ENCODE measurements around the gene RABGAP1L.

Gene RABGAP1L

DNA sequence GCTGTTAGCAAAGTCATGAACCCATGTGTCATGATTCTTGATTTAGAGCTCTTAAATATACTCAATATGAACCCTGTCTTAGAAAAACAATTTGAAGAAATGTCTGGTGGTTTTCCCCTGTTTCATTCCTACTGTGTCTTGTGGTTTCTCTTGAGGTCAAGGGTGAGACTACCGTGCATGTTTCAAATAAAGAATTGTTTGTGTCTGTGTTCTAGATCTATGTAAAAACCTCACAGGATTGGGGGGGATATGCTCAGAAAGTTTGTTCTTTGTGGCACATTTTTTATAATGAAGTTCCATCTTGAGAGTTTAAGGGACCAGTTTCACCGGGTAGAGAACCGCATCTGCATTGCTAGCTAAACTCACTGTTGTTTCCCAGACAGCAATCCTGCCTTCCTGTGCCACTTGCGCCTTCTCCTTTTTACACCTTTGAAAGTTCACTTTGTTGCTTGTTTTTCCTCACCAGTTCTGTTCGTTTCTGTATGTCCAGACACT, 809.5 kb downstream of the RABGAP1L start:
- TF ChIP-seq, protein P1, sequence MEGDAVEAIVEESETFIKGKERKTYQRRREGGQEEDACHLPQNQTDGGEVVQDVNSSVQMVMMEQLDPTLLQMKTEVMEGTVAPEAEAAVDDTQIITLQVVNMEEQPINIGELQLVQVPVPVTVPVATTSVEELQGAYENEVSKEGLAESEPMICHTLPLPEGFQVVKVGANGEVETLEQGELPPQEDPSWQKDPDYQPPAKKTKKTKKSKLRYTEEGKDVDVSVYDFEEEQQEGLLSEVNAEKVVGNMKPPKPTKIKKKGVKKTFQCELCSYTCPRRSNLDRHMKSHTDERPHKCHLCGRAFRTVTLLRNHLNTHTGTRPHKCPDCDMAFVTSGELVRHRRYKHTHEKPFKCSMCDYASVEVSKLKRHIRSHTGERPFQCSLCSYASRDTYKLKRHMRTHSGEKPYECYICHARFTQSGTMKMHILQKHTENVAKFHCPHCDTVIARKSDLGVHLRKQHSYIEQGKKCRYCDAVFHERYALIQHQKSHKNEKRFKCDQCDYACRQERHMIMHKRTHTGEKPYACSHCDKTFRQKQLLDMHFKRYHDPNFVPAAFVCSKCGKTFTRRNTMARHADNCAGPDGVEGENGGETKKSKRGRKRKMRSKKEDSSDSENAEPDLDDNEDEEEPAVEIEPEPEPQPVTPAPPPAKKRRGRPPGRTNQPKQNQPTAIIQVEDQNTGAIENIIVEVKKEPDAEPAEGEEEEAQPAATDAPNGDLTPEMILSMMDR (conservative IDR thresholded peaks at IDR 0.05), result no peak
- no peak for TF ChIP-seq ZFX (IDR thresholded peaks at IDR 0.05)
- H3K27ac ChIP-seq, result no peak overlapping the region

DNA sequence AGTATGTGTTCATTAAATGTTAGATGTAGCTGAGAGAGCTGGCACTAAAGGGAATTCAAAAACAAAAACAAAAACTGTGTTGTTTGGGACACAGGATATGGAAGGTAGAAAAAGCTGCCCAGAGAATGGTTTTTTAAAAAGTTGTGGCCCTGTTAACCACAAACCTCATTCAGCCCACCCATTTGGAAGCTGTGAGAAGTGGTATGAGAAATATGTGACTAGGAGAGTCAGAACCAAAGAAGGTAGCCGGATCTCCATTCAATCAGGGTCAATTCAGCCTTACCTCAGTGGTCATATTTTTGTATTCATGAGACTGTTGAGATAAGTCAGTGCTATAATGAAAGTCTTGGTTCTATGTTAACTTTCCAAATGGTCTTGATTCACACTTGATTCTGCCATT, 810.7 kb downstream of the RABGAP1L start:
- no peak overlapping the region for H3K27ac ChIP-seq

GRCh38 chr1:174971466-174971865, 812.1 kb downstream of the RABGAP1L start:
- H3K27ac ChIP-seq, result no peak overlapping the region
- no peak for TF ChIP-seq ZFX (IDR thresholded peaks at IDR 0.05)
- TF ChIP-seq, protein P1 (conservative IDR thresholded peaks at IDR 0.05), result no peak

More for the DNA sequence above, 810.7 kb downstream of the RABGAP1L start:
- TF ChIP-seq, protein P1 (conservative IDR thresholded peaks at IDR 0.05), result no peak
- no peak for TF ChIP-seq ZFX (IDR thresholded peaks at IDR 0.05)

- no peak for TF ChIP-seq ZFX (IDR thresholded peaks at IDR 0.05)
- TF ChIP-seq, protein P1 (conservative IDR thresholded peaks at IDR 0.05), result no peak
- no peak overlapping the region for H3K27ac ChIP-seq
Measured at GRCh38 chr1:174971902-174972301, 812.6 kb downstream of the RABGAP1L start.

DNA sequence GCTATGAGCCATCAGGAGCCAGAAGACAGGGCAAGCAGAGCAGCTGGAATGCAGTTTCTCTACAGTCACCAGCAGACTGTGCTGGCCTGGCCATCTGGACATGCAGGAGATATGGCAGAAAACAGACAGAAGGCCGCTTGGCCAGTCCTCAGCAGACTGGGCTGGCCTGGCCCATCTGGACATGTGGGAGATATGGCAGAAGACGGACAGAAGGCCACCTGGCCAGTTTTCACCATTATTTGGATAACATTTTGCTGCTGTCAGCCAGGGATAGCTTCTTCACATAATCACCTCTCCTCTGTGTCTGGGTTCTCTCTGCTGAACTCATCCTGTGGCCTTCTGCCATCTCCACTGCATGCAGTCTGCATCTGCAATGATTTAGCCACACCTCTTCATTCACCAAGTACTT, 815.4 kb downstream of the RABGAP1L start:
- no peak for TF ChIP-seq ZFX (IDR thresholded peaks at IDR 0.05)
- TF ChIP-seq, protein P1 (conservative IDR thresholded peaks at IDR 0.05), result no peak

GRCh38 chr1:174975764-174976163, 816.4 kb downstream of the RABGAP1L start:
- TF ChIP-seq ZFX (IDR thresholded peaks at IDR 0.05), result no peak
- TF ChIP-seq, protein P1 (conservative IDR thresholded peaks at IDR 0.05), result no peak
- H3K27ac ChIP-seq, result no peak overlapping the region

More for the DNA sequence above, 815.4 kb downstream of the RABGAP1L start:
- H3K27ac ChIP-seq, result no peak overlapping the region

DNA sequence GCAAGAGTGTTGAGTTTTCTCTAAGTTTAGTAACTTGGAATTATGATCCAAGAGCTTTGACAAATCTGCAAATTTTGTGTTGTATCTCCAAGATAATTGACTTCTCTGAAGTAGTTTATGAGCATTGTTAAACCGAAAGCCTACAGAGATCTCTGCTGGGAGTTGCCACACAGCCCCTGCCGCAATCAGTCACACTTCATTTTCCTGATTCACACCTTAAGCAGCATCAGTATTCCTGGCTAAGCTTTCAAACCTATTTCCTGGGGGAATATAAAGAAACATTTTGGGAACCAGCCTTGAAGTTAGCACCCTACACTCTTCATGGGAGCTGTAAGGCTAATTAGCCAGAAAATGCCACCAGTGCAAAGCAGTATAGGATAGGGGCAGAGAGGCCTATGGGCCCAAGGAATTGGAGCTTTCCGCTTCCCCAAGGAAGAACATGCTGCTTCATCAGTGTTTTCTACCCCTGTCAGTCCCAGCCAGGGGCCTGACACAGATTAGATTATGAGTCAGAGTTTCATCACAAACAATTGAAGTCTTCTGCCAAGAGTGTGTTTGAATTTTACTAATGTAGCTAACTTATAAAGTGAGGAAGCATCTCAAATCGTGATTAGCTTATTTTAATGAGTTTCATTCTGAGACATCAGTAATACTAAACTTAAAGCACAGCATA, 817.3 kb downstream of the RABGAP1L start:
- TF ChIP-seq, protein P1 (conservative IDR thresholded peaks at IDR 0.05), result no peak
- no peak for TF ChIP-seq ZFX (IDR thresholded peaks at IDR 0.05)
- H3K27ac ChIP-seq, result no peak overlapping the region

Data from C4-2B (cell line).